IPS DF 19.7 (cell line): ENCODE data around the gene SOX1.

ENCODE experiments used
- DNase-seq: peaks from one replicate; pipeline ENCODE4 v3.0.0-alpha.2; 2013; ENCODE audit warnings: low read depth, low spot score

The SOX1 gene

GRCh38 chr13:112067116-112067741, at the start of gene SOX1:
TSS of gene SOX1 (plus strand) at chr13:112067149. CDS start at chr13:112067659, 510 bp downstream.
- DNase-seq, result no peak

- DNase-seq, result no peak
Measured at GRCh38 chr13:112024577-112024976, 42.4 kb upstream of the SOX1 start.

GRCh38 chr13:112027250-112027649, 39.7 kb upstream of the SOX1 start:
- DNase-seq, result no peak

DNA sequence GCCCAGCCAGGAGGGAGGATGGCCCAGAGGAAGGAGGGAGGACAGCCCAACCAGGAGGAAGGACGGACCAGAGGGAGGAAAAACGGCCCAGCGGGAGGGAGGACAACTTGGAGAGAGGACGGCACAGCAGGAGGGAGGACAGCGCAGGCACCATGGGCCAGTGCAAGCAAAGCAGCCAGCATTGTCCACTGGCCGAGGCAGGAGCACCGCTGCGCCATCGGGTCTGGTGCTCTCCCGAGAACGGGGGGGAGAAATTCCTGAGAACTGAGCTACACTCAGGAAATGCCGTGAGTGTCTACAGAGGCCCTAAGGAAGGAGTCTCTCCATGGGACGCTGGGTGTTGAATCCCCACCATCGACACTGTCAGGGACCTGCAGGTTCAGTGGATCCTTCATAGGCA, 38.5 kb upstream of the SOX1 start:
- no peak for DNase-seq

DNA sequence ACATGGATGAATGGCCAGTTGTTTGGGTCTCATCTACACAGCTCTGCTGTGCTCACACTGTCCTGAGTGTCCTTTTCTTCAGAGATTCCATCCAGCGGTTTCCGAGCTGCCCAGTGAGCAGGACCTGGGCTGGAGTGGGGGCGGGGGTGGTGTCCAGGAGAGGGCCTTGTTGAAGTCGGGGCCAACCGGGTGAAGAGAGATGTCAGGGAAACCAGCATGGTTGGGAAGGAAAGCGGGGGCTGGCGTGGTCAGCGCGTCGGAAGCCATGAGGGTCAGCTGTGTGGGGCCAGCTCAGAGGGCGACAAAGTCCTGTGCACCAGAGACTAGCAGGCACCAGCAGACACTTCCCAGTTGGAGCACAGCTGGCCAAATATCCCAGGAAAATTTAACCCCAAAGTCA, 37.8 kb upstream of the SOX1 start:
- no peak for DNase-seq

- no peak for DNase-seq
Measured at GRCh38 chr13:112032186-112032993, 34.6 kb upstream of the SOX1 start.

GRCh38 chr13:112034231-112034630, 32.7 kb upstream of the SOX1 start:
- DNase-seq, result no peak

DNA sequence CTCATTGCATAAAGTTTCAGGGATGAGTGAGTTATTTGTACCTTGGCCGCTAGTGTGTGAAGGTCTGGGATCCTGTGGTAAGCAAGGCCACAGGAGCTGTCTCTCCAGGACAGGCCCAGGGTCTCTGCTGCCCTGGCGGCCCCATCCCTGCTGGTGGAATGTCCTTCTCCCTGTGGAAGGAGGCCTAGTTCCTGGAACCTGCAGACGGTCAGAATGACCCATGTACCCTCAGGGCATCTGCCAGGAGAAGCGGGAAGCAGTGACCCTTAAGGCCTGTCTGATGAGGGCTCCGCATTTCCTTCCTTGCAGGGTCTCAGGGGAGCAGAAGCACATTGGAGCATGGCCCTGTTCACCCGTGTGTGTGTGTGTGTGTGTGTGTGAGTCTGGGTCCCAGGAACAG, 32.1 kb upstream of the SOX1 start:
- no peak for DNase-seq

- no peak for DNase-seq
Measured at GRCh38 chr13:112042496-112042895, 24.5 kb upstream of the SOX1 start.

- no peak for DNase-seq
Measured at GRCh38 chr13:112052213-112052612, 14.7 kb upstream of the SOX1 start.

GRCh38 chr13:112053167-112053743, 13.7 kb upstream of the SOX1 start:
- DNase-seq, result no peak

- DNase-seq, result no peak
Measured at GRCh38 chr13:112053744-112054615, 13.0 kb upstream of the SOX1 start.

- DNase-seq, result no peak
Measured at GRCh38 chr13:112054616-112055015, 12.3 kb upstream of the SOX1 start.

DNA sequence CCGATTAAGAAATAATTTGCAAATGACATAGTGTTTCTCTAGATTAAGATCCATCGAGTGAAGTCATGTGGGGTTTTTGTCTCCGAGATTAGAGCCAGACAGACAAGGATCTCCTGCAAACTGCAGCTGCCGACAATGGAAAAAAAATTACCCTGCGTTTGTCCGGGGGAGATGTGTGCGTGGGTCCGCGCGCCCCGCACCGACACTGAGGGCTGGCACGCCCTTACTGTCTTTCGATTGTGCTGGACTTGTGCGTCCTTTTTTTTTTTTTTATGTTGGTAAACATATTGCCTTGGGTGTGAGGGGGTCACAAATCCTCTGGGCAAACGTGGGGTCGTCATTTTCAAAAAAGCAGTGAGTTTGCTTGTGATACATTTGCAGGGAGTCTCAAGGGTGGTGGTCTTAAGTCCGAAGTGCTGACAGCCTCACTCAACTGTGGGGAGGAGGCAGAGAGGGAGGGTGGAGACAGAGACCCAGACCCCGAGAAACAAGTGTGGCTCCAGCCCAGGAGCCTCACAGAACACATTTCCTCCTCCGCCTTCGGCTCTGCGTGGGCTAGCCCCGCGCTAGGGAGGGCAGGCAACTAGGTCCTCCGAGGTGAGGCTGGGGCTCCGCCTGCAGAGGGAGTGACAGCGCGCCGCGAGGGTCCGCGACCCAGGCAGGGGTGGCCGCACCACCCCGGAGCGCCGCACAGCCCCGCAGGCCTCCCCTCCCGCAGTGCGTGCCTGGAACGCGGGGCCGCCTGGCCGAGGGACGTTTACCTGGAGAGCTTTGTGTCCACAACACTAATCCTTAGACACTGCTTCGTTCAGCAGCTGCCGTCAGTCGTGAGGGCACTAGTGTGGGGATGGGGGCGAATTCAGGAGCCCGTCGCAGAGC, 11.7 kb upstream of the SOX1 start:
- DNase-seq, result no peak

GRCh38 chr13:112055915-112056269, 11.1 kb upstream of the SOX1 start:
- DNase-seq, result no peak

- no peak for DNase-seq
Measured at GRCh38 chr13:112056284-112056727, 10.6 kb upstream of the SOX1 start.

- DNase-seq, result no peak
Measured at GRCh38 chr13:112056739-112057438, 10.1 kb upstream of the SOX1 start.

DNA sequence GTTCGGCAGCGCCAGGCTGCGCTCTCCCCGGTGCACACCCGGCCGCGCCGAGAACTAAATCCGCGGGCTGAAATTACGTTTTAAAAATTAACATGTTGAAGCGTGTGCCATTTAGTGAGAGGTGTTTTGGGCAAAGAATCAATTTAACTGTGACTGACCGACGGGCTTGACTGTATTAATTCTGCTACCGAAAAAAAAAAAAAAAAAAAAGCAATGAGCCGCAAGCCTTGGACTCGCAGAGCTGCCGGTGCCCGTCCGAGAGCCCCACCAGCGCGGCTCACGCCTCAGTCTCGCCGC, 9.6 kb upstream of the SOX1 start:
- DNase-seq, result no peak

- no peak for DNase-seq
Measured at GRCh38 chr13:112057736-112058518, 9.0 kb upstream of the SOX1 start.

GRCh38 chr13:112058519-112058873, 8.5 kb upstream of the SOX1 start:
- no peak for DNase-seq
